ENCODE data around the gene WBP2. TPM values are rescaled to one million over a fixed set of nuclear protein-coding genes. Genes with fewer than 3 reads are reported as not detected.

Gene WBP2
- total RNA-seq, 1 donor = 26.8 TPM

DNA sequence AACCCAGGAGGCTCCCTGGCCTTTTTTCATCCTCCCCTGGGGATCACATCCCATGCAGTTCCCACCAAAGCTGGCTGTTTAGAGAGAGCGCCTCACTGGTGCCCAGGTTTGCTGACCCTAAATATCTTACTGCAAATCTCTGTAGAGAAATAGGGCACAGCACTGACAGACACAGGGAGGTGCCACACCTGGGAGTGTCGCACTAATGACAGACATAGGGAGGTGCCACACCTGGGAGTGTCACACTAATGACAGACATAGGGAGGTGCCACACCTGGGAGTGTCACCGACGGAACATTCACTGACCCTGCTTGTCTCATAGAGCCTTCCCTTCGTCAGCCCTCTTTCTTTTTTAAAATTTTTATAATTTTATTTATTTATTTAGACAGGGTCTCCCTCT is 44.9 kb downstream of the WBP2 start:
- TF ChIP-seq, protein P1, sequence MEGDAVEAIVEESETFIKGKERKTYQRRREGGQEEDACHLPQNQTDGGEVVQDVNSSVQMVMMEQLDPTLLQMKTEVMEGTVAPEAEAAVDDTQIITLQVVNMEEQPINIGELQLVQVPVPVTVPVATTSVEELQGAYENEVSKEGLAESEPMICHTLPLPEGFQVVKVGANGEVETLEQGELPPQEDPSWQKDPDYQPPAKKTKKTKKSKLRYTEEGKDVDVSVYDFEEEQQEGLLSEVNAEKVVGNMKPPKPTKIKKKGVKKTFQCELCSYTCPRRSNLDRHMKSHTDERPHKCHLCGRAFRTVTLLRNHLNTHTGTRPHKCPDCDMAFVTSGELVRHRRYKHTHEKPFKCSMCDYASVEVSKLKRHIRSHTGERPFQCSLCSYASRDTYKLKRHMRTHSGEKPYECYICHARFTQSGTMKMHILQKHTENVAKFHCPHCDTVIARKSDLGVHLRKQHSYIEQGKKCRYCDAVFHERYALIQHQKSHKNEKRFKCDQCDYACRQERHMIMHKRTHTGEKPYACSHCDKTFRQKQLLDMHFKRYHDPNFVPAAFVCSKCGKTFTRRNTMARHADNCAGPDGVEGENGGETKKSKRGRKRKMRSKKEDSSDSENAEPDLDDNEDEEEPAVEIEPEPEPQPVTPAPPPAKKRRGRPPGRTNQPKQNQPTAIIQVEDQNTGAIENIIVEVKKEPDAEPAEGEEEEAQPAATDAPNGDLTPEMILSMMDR (IDR thresholded peaks at IDR 0.05; ENCODE audit: insufficient read depth, low read depth, low read length) = no peak

DNA sequence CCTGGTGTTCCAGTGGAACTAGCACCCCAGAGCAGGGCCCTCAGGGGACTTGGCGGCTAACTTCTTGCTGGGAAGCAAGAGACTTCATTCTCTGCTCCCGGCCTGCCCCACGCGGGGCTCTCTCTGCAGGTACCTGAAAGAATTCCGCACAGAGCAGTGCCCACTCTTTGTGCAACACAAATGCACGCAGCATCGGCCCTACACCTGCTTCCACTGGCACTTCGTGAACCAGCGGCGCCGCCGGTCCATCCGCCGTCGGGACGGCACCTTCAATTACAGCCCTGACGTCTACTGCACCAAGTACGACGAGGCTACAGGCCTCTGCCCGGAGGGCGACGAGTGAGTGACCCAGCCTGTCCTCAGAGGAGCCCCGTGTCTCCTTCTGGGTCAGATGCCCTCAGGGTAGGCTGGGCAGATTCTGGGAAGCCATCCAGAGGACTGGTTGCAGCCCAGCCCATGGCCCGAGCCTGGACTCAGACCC is 45.5 kb downstream of the WBP2 start:
- no peak overlapping the region for H3K4me3 ChIP-seq (ENCODE audit: low read depth, low read length)
- TF ChIP-seq, protein P1 (IDR thresholded peaks at IDR 0.05; ENCODE audit: insufficient read depth, low read depth, low read length) = no peak

More for the DNA sequence above, 44.9 kb downstream of the WBP2 start:
- DNase-seq (ENCODE audit: low read depth) = no peak
- H3K4me3 ChIP-seq (ENCODE audit: low read depth, low read length) = no peak overlapping the region

DNA sequence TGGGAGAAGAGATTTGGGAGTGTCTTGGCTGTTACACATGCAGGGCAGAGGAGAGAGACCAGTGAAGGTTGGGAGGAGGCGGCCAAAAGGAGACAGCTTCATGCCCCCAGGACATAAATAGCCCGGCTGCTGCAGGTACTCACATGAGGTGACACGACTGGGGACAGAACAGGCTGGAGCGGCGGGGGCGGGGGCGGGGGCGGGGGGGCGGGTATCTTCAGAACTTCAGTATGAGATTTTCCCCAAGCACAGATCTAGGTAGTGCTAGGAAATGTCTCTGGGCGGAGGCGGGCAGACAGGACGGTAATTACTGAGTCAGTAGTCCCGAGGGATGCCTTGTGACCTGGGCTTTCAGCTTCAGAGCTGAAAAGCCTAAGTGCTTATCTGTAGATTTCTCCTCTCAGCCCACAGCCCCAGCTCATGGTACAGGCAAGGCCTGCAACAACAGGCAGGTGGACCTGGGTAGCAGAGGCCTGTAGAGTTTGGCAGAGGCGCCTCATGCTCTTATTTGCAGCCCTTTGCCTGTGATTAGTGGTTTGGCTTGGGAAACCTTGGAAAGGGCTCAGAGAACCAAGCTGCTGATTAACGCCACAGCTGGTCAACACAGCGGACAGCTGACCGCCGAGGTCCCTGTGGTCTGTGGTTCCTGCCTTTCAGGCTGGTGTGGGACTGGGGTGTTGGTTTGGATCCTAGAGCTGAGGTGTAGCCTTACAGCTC is 46.1 kb downstream of the WBP2 start:
- TF ChIP-seq, protein P1 (IDR thresholded peaks at IDR 0.05; ENCODE audit: insufficient read depth, low read depth, low read length) = no peak
- no peak overlapping the region for H3K4me3 ChIP-seq (ENCODE audit: low read depth, low read length)
- peak; percentile 78 for DNase-seq (ENCODE audit: low read depth)

More for the DNA sequence above, 45.5 kb downstream of the WBP2 start:
- no peak for DNase-seq (ENCODE audit: low read depth)

DNA sequence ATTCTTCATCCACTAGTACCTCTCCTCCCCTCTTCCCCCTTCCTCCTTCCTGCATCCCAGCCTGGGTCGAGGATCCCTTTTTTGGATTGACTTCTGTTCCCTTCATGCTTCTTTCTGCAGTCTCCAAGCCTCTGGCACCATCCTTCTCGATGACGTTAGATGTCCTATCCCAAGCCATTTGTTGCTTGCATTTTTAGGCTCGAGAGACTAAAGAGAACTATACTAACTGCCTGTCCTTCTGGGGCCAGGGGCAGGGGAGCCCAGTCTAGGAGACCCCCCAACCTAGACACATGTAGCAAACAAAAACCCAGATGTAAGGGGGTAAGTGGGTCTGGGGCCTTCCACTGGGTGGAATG is 46.6 kb downstream of the WBP2 start:
- no peak overlapping the region for H3K4me3 ChIP-seq (ENCODE audit: low read depth, low read length)
- no peak for DNase-seq (ENCODE audit: low read depth)
- TF ChIP-seq, protein P1 (IDR thresholded peaks at IDR 0.05; ENCODE audit: insufficient read depth, low read depth, low read length) = no peak

DNA sequence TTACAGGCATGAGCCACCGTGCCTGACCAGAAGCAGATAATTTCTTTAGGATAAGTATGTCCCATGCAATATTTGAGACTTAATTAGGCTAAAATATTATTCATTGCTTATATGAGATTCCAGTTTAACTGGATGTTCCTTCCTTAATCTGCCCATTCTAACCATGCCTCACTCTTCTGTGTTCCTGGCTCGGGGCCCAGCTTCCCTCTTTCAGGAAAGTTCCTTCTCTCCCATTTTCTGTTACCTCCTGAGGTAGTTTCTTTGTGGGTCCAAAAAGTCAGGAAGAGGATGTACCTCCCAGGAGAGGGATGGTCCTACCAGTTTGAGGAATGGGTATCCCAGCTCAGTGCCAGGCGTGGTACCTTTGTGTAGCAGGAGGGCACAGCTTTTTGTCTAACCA is 47.3 kb downstream of the WBP2 start:
- TF ChIP-seq, protein P1 (IDR thresholded peaks at IDR 0.05; ENCODE audit: insufficient read depth, low read depth, low read length) = no peak
- no peak overlapping the region for H3K4me3 ChIP-seq (ENCODE audit: low read depth, low read length)
- no peak for DNase-seq (ENCODE audit: low read depth)

- no peak overlapping the region for H3K4me3 ChIP-seq (ENCODE audit: low read depth, low read length)
- TF ChIP-seq, protein P1 (IDR thresholded peaks at IDR 0.05; ENCODE audit: insufficient read depth, low read depth, low read length) = no peak
- DNase-seq (ENCODE audit: low read depth) = no peak
These were observed 48.2 kb downstream of the WBP2 start for GRCh38 chr17:75806822-75807500.

Measured in fibroblast of villous mesenchyme (primary cell).